ENCODE data around the gene SNX13.

- TF ChIP-seq ELK1 (IDR thresholded peaks at IDR 0.05; ENCODE audit: low read depth, low read length) (no peak), CTCF (IDR thresholded peaks at IDR 0.05) (no peak), BHLHE40 (IDR thresholded peaks at IDR 0.05; ENCODE audit: low read depth, low read length) (no peak), POLR2A (IDR thresholded peaks at IDR 0.05; ENCODE audit: low read length) (no peak), SMC3 (IDR thresholded peaks at IDR 0.05) (no peak)
Observed at GRCh38 chr7:17829001-17829400, 111.3 kb downstream of the SNX13 start.

Data from A549 (cell line).